HepG2 (cell line): ENCODE measurements around the gene RGL3. TPM values are rescaled to one million over a fixed set of nuclear protein-coding genes. Genes with fewer than 3 reads are reported as not detected.
A peak's percentile ranks its signal among the peaks of the same experiment; 100 is the strongest.

Experiments
- BCL3 ChIP-seq: sonication (generic); formaldehyde crosslinking; IDR thresholded peaks from 2 replicates; pipeline ENCODE4 v1.5.1; 2020; ENCODE audit warnings: mild to moderate bottlenecking, missing genetic modification reagents, moderate library complexity
- HIVEP1 ChIP-seq: sonication (generic); formaldehyde crosslinking; IDR thresholded peaks from 2 replicates; pipeline ENCODE4 v1.4.0; 2020; ENCODE audit warnings: mild to moderate bottlenecking, missing genetic modification reagents
- SALL2 ChIP-seq: sonication (generic); formaldehyde crosslinking; IDR thresholded peaks from 2 replicates; pipeline ENCODE4 v1.8.1; 2023; ENCODE audit warnings: mild to moderate bottlenecking, missing genetic modification reagents, inconsistent platforms
- ZBTB40 ChIP-seq, 2 experiments: fragments of 450-650 bp in 1 of 2; sonication (generic) in 1 of 2; formaldehyde crosslinking in 1 of 2; IDR thresholded peaks; 2 replicates each; pipeline versions ENCODE4 v1.6.1 to v1.8.0; 2016 to 2022; ENCODE audit warnings: antibody characterized with exemption in 1 of 2, mild to moderate bottlenecking in 1 of 2, missing genetic modification reagents in 1 of 2
- ZNF17 ChIP-seq: sonication (generic); formaldehyde crosslinking; IDR thresholded peaks from 2 replicates; pipeline ENCODE4 v1.5.0; 2020; ENCODE audit warnings: mild to moderate bottlenecking, missing genetic modification reagents
- ZNF383 ChIP-seq: sonication (generic); formaldehyde crosslinking; IDR thresholded peaks from 2 replicates; pipeline ENCODE4 v1.4.0; 2020; ENCODE audit warnings: missing genetic modification reagents, mild to moderate bottlenecking, borderline replicate concordance
- ZNF546 ChIP-seq: sonication (generic); formaldehyde crosslinking; conservative IDR thresholded peaks from 2 replicates; pipeline ENCODE4 v1.8.1; 2023; ENCODE audit warnings: mild to moderate bottlenecking, missing genetic modification reagents
- ZNF570 ChIP-seq: sonication (generic); formaldehyde crosslinking; IDR thresholded peaks from 2 replicates; pipeline ENCODE4 v1.4.0; 2020; ENCODE audit warnings: mild to moderate bottlenecking, missing genetic modification reagents, borderline replicate concordance
- ZNF850 ChIP-seq: sonication (generic); formaldehyde crosslinking; conservative IDR thresholded peaks from 2 replicates; pipeline ENCODE4 v1.9.0; 2021; ENCODE audit warnings: mild to moderate bottlenecking, missing genetic modification reagents
- polyA plus RNA-seq, 8 experiments: library from polyadenylated mRNA; depleted of rRNA in 3 of 8; stranded (reverse) in 7 of 8; unstranded in 1 of 8; fragments of >200 nt; fragmentation: Illumina TruSeq in 4 of 8; extraction: Trizol in 4 of 8; gene quantifications; 2 replicates each; pipeline versions ENCODE4 v1.2.1 to v1.2.3, GENCODE V29; 2011 to 2016; ENCODE audit warnings: low read depth in 4 of 8, missing spikeins in 1 of 8, mixed read lengths in 1 of 8; ENCODE audit not compliant: insufficient read depth in 1 of 8
- total RNA-seq, 5 experiments: library from RNA; depleted of rRNA; stranded (reverse); fragments of >200 nt; fragmentation: Illumina TruSeq; extraction: Trizol; gene quantifications; 2 replicates each; pipeline ENCODE4 v1.2.3, GENCODE V29; 2016; ENCODE audit warnings: low read depth in 1 of 5
- TF ChIP-seq, protein P1 (sequence below): IDR thresholded peaks from 2 replicates; pipeline ENCODE4 v1.6.1; 2016; ENCODE audit warnings: missing compliant biosample characterization, missing genetic modification reagents, borderline replicate concordance

Gene RGL3
- total and polyA plus RNA-seq, 2 of the 13 experiments (the other 11 are each of a cell fraction or from before 2014, with no cell fraction given) = 4.2 to 7.6 TPM

DNA sequence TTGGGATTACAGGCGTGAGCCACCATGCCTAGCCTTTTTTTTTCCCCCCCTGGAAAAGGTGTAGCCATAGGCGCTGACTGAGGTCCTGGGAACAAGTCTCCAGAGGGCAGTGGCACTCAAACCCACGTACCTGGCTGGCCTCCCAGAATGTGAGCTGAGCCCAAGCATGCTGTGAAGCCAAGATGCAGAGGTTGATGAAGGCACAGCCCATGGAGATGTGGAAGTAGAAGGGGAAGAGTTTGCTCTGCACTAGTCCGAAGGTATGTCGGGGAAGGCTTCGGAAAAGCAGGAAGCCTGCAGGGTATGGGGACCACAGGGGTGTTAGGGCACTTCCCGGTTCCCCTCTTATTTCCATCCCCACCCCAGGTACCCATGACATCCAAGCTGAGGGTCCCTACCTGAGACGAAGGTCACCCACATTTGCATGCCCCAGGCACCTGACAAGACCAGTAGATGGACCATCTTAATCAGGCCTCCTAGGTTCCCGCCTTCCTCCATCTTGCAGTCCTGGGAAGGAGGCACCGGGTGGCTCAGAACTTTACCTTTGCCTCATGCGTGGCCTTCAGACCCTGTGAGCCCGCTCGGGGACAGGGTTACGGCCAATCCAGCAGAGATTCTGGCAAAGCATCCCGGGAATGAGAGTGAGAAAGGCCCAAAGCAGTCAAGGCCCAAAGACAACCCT lies 73.9 kb downstream of the RGL3 start (continued):
- TF ChIP-seq ZBTB40 (IDR thresholded peaks at IDR 0.05) (no peak), ZBTB40 (CRISPR knock-in tag; IDR thresholded peaks at IDR 0.05) (0 out of 2 replicates have a peak, but pooled peaks have one; percentile 3), BCL3 (CRISPR knock-in tag) (no peak), SALL2 (CRISPR knock-in tag) (0 out of 2 replicates have a peak, but pooled peaks have one; percentile 13), ZNF850 (no peak), ZNF546 (CRISPR knock-in tag) (no peak), ZNF17 (CRISPR knock-in tag) (no peak), ZNF383 (CRISPR knock-in tag) (peak; percentile 56; the same call in 1 of the 2 replicates), HIVEP1 (CRISPR knock-in tag) (0 out of 2 replicates have a peak, but pooled peaks have one; percentile 5), ZNF570 (CRISPR knock-in tag) (0 out of 2 replicates have a peak, but pooled peaks have one; percentile 39)
- TF ChIP-seq, protein P1, sequence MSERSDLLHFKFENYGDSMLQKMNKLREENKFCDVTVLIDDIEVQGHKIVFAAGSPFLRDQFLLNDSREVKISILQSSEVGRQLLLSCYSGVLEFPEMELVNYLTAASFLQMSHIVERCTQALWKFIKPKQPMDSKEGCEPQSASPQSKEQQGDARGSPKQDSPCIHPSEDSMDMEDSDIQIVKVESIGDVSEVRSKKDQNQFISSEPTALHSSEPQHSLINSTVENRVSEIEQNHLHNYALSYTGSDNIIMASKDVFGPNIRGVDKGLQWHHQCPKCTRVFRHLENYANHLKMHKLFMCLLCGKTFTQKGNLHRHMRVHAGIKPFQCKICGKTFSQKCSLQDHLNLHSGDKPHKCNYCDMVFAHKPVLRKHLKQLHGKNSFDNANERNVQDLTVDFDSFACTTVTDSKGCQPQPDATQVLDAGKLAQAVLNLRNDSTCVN = peak; percentile 16; the same call in 1 of the 2 replicates
